Measurements from ENCODE around the gene ZNF804B. TPM values are rescaled to one million over a fixed set of nuclear protein-coding genes. Genes with fewer than 3 reads are reported as not detected.

The ZNF804B gene
- not detected in 2 replicates for total RNA-seq

GRCh38 chr7:88759230-88760135, at the start of gene ZNF804B:
Gene ZNF804B (plus strand): TSS chr7:88759700. CDS start chr7:88759977, 277 bp downstream.

GRCh38 chr7:88795553-88795952, 36.1 kb downstream of the ZNF804B start, which contains the start of gene TEX47:
Gene TEX47 (minus strand): TSS chr7:88795737. CDS start chr7:88794942, 795 bp downstream.

Other genes with a start within 250 kb of the ZNF804B start
- gene TEX47, start 36.0 kb downstream of the ZNF804B start, total RNA-seq, result not detected in 2 replicates

Measured in mesangial cell (primary cell).